ENCODE data around the gene PAF1.

PAF1 gene

DNA sequence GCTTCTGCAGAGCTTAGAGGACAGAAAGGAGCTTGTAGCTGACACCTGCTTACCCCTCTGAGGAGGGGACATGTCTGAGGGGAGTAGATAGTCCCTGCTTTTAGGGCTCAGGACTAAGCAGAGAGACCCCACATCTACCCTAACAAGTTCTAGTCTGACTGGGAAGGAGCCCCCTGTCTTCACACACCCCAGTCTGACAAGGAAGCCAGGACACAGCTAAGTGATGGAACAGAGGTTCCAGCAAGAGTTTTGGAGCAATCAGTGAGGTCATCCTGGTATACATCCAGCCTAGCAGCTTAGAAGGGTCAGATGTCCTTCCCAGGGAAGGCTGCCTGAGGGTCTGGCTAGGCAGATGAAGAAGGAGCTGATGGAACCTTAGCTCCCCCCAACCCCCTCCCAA lies 15.0 kb downstream of the PAF1 start:
- Histone ChIP-seq H3K4me3 (ENCODE audit: low read length) (no peak overlapping the region), H3K4me1 (ENCODE audit: control insufficient read depth, insufficient read depth, low read length) (peaks cover 27% of the 10 kb centered on the region), H3K36me3 (ENCODE audit: control insufficient read depth, insufficient read depth, low read length, severe bottlenecking) (peaks cover 67% of the 10 kb centered on the region), H3K9me3 (ENCODE audit: control insufficient read depth, low read length) (no peaks in the 10 kb centered on the region), H3K9ac (ENCODE audit: low read length) (peak overlapping the region; percentile 7), H3K27me3 (replicated peaks; ENCODE audit: control insufficient read depth, insufficient read depth, low read length) (no peaks in the 10 kb centered on the region)
- DNase-seq (ENCODE audit: low read depth), result no peak

DNA sequence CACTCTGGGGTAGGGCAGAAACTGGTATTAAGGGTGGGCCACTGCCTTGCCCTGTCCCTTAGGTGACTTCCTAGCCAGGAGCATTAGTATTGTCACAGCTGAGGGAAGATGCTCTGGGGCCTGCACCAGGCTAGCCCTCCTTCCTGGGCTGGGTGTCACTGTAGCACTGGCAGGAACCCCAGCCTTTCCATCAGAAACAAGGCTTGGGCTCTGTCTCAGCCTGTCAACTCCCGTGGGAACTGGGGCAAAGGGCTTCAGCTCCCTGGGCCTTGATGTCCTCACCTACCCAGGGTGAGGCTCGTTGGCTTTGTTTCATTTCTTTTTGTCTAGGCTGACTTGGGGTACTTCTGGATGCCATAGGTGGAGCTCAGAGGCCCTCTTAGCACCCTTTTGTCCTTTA lies 18.0 kb downstream of the PAF1 start:
- Histone ChIP-seq H3K36me3 (ENCODE audit: control insufficient read depth, insufficient read depth, low read length, severe bottlenecking) (peaks cover 65% of the 10 kb centered on the region), H3K4me3 (ENCODE audit: low read length) (peak overlapping the region; percentile 2)

DNA sequence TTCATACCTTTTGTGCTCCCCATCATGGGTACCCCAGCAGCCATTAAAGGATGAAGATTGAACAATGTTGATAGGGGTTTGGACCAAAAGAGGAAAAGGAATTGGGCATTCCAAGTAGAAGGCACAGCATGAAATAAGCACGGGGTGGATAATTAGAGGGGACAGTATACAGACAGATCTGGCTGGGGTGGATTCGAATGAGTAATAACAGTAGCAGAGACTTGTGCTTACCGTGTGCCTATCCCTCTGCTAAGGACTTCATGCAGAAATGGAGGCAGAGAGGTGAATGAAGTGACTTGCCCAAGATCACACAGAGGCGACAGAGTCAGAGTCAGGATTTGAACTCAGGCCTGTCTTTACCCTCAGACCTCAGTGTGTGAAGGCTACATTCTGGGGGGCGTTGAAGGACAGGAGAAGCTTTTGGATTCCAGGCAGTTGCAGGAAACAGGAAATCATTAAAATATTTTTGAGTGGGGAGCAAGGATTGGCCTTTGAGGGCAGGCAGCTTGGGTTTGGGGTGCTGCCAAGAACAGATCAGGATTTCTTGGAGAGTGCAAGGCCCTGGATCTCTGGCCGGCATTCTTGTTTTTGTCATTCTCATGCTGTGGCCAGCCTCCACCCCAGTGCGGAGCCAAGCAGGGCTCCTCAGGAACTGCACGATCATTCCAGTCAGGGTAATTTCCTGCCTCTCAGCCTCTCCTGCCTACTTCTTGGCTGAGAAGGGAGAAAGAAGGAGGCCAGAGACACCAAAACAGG lies 18.7 kb downstream of the PAF1 start:
- Histone ChIP-seq H3K4me1 (ENCODE audit: control insufficient read depth, insufficient read depth, low read length) (peaks cover 20% of the 10 kb centered on the region), H3K4me3 (ENCODE audit: low read length) (peak overlapping the region; percentile 10), H3K27me3 (replicated peaks; ENCODE audit: control insufficient read depth, insufficient read depth, low read length) (no peaks in the 10 kb centered on the region), H3K36me3 (ENCODE audit: control insufficient read depth, insufficient read depth, low read length, severe bottlenecking) (peaks cover 58% of the 10 kb centered on the region), H3K9me3 (ENCODE audit: control insufficient read depth, low read length) (no peaks in the 10 kb centered on the region), H3K9ac (ENCODE audit: low read length) (peak overlapping the region; percentile 82)
- peak; percentile 92 for DNase-seq (ENCODE audit: low read depth)

More for the DNA sequence above, 18.0 kb downstream of the PAF1 start:
- H3K9me3 ChIP-seq (ENCODE audit: control insufficient read depth, low read length), result no peaks in the 10 kb centered on the region
- peak overlapping the region; percentile 82 for H3K9ac ChIP-seq (ENCODE audit: low read length)
- DNase-seq (ENCODE audit: low read depth), result peak; percentile 34
- H3K4me1 ChIP-seq (ENCODE audit: control insufficient read depth, insufficient read depth, low read length), result peaks cover 20% of the 10 kb centered on the region
- no peaks in the 10 kb centered on the region for H3K27me3 ChIP-seq (replicated peaks; ENCODE audit: control insufficient read depth, insufficient read depth, low read length)

DNA sequence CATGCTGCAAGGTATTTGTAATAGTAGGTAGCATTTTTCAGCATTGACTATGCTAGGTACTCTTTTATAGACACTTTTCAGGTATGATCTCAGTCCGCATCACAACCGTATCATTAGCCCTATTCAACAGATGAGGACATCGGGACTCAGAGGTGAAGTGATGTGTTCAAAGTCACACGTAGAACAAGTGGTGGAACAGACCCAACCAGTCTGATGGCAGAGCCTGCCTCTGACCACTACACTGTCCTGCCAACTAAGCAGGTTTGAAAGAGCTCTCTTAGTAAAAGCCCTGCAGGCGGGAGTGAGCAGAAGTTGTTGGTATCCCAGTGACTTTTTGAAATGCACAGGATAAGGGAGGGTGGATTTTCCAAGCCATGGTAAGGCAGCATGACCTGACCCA lies 20.2 kb downstream of the PAF1 start:
- no peaks in the 10 kb centered on the region for H3K9me3 ChIP-seq (ENCODE audit: control insufficient read depth, low read length)
- no peaks in the 10 kb centered on the region for H3K27me3 ChIP-seq (replicated peaks; ENCODE audit: control insufficient read depth, insufficient read depth, low read length)
- peaks cover 46% of the 10 kb centered on the region for H3K36me3 ChIP-seq (ENCODE audit: control insufficient read depth, insufficient read depth, low read length, severe bottlenecking)
- H3K4me3 ChIP-seq (ENCODE audit: low read length), result no peak overlapping the region
- no peak overlapping the region for H3K9ac ChIP-seq (ENCODE audit: low read length)
- DNase-seq (ENCODE audit: low read depth), result no peak
- peaks cover 18% of the 10 kb centered on the region for H3K4me1 ChIP-seq (ENCODE audit: control insufficient read depth, insufficient read depth, low read length)

- DNase-seq (ENCODE audit: low read depth), result no peak
- H3K4me1 ChIP-seq (ENCODE audit: control insufficient read depth, insufficient read depth, low read length), result peaks cover 23% of the 10 kb centered on the region
- H3K9ac ChIP-seq (ENCODE audit: low read length), result no peak overlapping the region
- no peaks in the 10 kb centered on the region for H3K27me3 ChIP-seq (replicated peaks; ENCODE audit: control insufficient read depth, insufficient read depth, low read length)
- no peaks in the 10 kb centered on the region for H3K9me3 ChIP-seq (ENCODE audit: control insufficient read depth, low read length)
- H3K4me3 ChIP-seq (ENCODE audit: low read length), result no peak overlapping the region
- peaks cover 46% of the 10 kb centered on the region for H3K36me3 ChIP-seq (ENCODE audit: control insufficient read depth, insufficient read depth, low read length, severe bottlenecking)
Observed at GRCh38 chr19:39369200-39369599, 21.7 kb downstream of the PAF1 start.

DNA sequence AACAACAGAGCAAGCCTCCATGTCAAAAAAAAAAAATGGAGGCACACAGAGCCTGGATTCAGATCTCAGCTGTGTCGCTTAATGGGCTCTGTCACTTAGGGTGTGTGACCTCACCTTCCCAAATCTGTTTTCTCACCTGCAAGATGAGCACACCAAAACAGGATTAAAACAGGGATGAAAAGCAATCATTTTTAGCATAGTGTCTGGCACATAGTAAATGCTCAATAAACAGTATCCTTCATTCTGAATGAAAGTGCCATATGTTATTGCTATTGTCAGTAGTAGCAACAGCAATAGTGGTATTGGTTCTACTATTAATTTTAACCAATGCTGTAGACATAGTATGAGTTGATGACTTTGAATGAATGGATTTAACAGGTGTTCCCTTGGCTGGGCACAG lies 25.4 kb downstream of the PAF1 start:
- Histone ChIP-seq H3K9me3 (ENCODE audit: control insufficient read depth, low read length) (no peaks in the 10 kb centered on the region), H3K4me1 (ENCODE audit: control insufficient read depth, insufficient read depth, low read length) (peaks cover 29% of the 10 kb centered on the region), H3K4me3 (ENCODE audit: low read length) (no peak overlapping the region), H3K9ac (ENCODE audit: low read length) (no peak overlapping the region), H3K36me3 (ENCODE audit: control insufficient read depth, insufficient read depth, low read length, severe bottlenecking) (peaks cover 36% of the 10 kb centered on the region), H3K27me3 (replicated peaks; ENCODE audit: control insufficient read depth, insufficient read depth, low read length) (no peaks in the 10 kb centered on the region)
- no peak for DNase-seq (ENCODE audit: low read depth)

GRCh38 chr19:39363901-39364457 lies 26.9 kb downstream of the PAF1 start:
- peaks cover 34% of the 10 kb centered on the region for H3K36me3 ChIP-seq (ENCODE audit: control insufficient read depth, insufficient read depth, low read length, severe bottlenecking)
- DNase-seq (ENCODE audit: low read depth), result peak; percentile 70

DNA sequence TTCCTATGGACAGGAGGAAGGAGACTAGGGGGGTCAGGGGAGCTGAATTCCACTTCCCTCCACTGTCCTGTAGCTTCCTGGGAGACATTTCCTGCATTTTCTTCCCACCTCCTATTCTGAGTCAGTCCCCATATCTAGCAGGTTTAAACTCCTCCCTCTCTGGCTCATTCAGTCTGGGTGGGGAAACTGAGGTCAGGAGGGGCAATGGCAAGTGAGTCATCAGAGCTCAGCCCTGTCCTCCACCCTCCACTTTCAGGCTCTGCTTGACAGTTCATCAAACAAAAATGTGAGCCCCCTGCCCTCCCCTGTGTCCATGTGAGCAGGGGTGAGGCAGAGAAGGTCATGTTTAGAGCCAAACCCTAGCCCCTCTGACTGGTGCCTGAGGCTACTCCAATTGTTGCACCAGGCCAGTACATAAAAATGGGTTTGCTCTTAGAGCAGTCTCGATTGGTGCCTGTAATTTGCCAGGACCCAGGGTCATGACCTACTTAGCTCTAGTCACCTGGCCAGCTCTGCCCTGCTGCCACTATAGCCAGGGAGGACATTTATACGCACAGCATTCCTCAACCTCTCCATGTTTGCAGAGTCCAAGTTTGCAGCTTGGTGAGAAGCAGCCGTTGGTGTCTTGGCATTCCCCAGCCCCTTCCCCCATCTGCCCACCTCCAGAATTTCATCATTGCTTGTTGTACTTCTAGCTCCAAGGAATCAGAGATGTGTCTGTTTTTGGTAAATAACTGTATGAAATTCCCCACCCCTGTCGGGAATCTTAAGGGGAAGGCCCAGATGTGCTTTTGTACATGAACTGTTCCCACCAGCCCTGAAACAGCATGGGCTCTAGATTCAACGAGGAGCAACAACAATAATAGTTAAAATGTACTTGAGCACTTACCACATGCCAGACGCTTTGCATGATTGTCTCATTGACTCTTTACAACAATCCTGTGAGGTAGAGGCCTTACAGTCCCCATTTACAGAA lies 27.9 kb downstream of the PAF1 start:
- peak overlapping the region; percentile 36 for H3K4me3 ChIP-seq (ENCODE audit: low read length)
- H3K4me1 ChIP-seq (ENCODE audit: control insufficient read depth, insufficient read depth, low read length), result peaks cover 29% of the 10 kb centered on the region
- H3K27me3 ChIP-seq (replicated peaks; ENCODE audit: control insufficient read depth, insufficient read depth, low read length), result no peaks in the 10 kb centered on the region
- H3K9me3 ChIP-seq (ENCODE audit: control insufficient read depth, low read length), result no peaks in the 10 kb centered on the region
- peak; percentile 65 for DNase-seq (ENCODE audit: low read depth)
- peaks cover 37% of the 10 kb centered on the region for H3K36me3 ChIP-seq (ENCODE audit: control insufficient read depth, insufficient read depth, low read length, severe bottlenecking)
- H3K9ac ChIP-seq (ENCODE audit: low read length), result peak overlapping the region; percentile 84

More at GRCh38 chr19:39363901-39364457, 26.9 kb downstream of the PAF1 start:
- peaks cover 29% of the 10 kb centered on the region for H3K4me1 ChIP-seq (ENCODE audit: control insufficient read depth, insufficient read depth, low read length)
- H3K4me3 ChIP-seq (ENCODE audit: low read length), result no peak overlapping the region
- H3K9me3 ChIP-seq (ENCODE audit: control insufficient read depth, low read length), result no peaks in the 10 kb centered on the region
- no peaks in the 10 kb centered on the region for H3K27me3 ChIP-seq (replicated peaks; ENCODE audit: control insufficient read depth, insufficient read depth, low read length)
- peak overlapping the region; percentile 84 for H3K9ac ChIP-seq (ENCODE audit: low read length)

DNA sequence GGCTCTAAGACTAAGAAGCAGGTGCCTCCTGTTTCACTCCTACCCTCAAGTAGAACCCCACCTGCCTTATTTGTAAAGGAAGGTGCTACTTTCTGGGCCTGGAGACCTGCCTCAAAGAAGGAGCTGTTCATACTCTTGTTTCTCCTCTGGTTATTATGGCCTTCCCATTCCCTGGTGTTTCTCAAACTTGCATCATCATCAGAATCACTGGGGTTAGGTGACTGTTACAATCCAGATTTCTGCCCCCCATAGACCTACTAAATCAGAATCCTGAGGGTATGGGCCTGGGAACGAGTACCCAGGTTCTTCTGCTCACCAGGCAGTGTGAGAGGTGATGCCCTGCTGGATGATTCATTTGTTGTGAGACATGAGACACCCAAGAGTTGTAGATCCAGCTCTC lies 30.3 kb downstream of the PAF1 start:
- Histone ChIP-seq H3K9me3 (ENCODE audit: control insufficient read depth, low read length) (no peaks in the 10 kb centered on the region), H3K36me3 (ENCODE audit: control insufficient read depth, insufficient read depth, low read length, severe bottlenecking) (peaks cover 56% of the 10 kb centered on the region), H3K4me3 (ENCODE audit: low read length) (no peak overlapping the region), H3K4me1 (ENCODE audit: control insufficient read depth, insufficient read depth, low read length) (peaks cover 29% of the 10 kb centered on the region), H3K27me3 (replicated peaks; ENCODE audit: control insufficient read depth, insufficient read depth, low read length) (no peaks in the 10 kb centered on the region), H3K9ac (ENCODE audit: low read length) (no peak overlapping the region)
- DNase-seq (ENCODE audit: low read depth), result no peak

DNA sequence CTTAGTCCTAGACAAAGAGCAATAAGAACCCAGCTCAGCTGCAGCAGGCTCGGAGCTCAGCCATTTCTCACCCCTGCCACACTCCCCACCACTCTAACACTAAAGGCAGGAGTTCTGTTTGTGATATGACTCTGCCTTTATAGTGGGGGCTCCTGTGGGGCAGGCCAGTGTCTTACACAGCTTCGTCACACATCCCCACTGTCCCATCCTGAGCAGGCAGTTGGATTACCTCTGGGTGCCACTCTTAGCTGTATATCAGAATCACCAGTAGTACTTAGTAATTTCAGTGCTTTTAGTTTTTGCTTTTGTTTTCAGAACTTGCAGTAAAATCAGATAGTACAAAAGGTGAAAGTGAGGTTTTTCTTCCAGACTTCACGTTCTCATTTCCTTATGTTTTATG lies 31.9 kb downstream of the PAF1 start:
- H3K4me3 ChIP-seq (ENCODE audit: low read length), result no peak overlapping the region
- H3K4me1 ChIP-seq (ENCODE audit: control insufficient read depth, insufficient read depth, low read length), result peaks cover 22% of the 10 kb centered on the region
- no peaks in the 10 kb centered on the region for H3K27me3 ChIP-seq (replicated peaks; ENCODE audit: control insufficient read depth, insufficient read depth, low read length)
- peaks cover 68% of the 10 kb centered on the region for H3K36me3 ChIP-seq (ENCODE audit: control insufficient read depth, insufficient read depth, low read length, severe bottlenecking)
- no peaks in the 10 kb centered on the region for H3K9me3 ChIP-seq (ENCODE audit: control insufficient read depth, low read length)
- DNase-seq (ENCODE audit: low read depth), result no peak
- peak overlapping the region; percentile 17 for H3K9ac ChIP-seq (ENCODE audit: low read length)

- H3K36me3 ChIP-seq (ENCODE audit: control insufficient read depth, insufficient read depth, low read length, severe bottlenecking), result peaks cover 77% of the 10 kb centered on the region
Observed at GRCh38 chr19:39356647-39357046, 34.3 kb downstream of the PAF1 start.

More at GRCh38 chr19:39356647-39357046, 34.3 kb downstream of the PAF1 start:
- H3K9ac ChIP-seq (ENCODE audit: low read length), result no peak overlapping the region
- DNase-seq (ENCODE audit: low read depth), result no peak
- H3K9me3 ChIP-seq (ENCODE audit: control insufficient read depth, low read length), result no peaks in the 10 kb centered on the region
- no peaks in the 10 kb centered on the region for H3K27me3 ChIP-seq (replicated peaks; ENCODE audit: control insufficient read depth, insufficient read depth, low read length)
- H3K4me3 ChIP-seq (ENCODE audit: low read length), result no peak overlapping the region
- peaks cover 17% of the 10 kb centered on the region for H3K4me1 ChIP-seq (ENCODE audit: control insufficient read depth, insufficient read depth, low read length)

All from adipocyte (in vitro differentiated cells).